HG03066 (cell line): Measurements from ENCODE around the gene SP6.

Source experiments
- ATAC-seq: cut with Tn5 transposase; IDR thresholded peaks from one replicate; pipeline ENCODE4 v1.9.1; 2021; ENCODE audit warnings: low read depth; ENCODE audit not compliant: unreplicated experiment

Gene SP6

DNA sequence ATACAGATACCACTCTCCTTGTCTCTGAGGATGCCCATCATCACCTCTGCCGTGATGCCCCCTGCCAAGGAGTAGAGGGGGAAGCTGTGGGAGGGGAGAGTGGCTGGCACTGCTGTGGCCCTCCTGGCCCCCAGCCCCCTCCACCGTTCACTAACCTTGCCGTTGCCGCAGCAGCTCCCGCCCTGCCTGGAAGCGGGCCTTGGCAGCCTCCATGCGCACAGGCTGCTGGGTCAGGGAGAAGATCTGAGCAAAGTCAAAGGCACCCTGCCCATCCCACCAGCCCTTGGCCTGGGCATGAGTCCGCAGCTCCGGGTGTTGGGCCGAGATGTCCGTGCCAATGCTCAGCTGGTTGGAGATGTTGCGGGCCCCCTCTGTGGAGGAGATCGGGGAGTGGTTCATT lies 12.3 kb downstream of the SP6 start:
- ATAC-seq: no peak

DNA sequence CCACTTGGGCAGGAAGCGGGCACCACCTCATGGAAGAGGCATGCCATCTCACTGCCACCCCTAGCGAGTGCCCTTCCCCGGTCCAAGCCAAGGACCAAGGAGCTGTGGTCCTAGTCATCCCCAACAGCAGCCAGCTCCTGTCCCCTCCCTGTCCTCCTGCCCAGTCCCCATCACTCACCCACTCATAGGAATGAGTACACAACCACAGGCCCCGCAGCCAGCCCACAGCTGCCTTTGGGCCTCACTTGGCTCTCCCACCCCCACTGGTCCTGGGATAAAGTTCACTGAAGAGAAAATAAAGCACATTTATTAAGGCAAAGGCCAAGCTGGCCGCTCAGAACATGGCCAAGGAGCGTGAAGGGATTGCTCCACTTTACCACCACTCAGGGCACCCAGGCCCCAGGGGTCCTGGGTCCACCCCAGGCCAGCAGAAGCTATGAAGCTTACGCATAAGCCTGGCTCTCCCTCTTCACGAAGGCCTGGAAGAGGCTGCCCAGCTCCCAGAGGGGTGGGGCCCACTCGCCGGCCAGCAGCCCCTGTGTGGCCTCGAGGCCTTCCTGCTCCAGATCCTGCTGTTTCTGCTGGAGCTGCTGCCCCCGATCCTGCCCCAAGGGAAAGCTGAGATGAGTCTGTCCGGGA lies 13.4 kb downstream of the SP6 start:
- ATAC-seq: no peak

DNA sequence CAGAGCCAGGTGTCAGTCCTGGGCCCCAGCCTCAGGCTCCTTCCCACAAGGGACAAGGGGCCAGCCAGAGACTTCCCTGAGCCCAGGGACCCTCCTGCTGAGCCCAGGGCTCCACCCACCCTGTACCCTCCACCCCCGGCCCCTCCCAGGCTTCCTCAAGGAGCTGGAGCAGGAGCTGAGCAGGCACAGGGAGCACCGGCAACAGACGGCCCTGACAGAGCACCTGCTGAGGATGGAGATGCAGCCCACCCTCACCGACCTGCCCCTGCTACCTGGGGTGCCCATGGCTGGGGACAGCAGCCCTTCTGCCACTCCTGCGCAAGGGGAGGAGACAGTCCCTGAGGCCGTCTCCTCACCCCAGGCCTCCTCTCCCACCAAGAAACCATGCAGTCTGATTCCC lies 14.4 kb downstream of the SP6 start:
- no peak for ATAC-seq

DNA sequence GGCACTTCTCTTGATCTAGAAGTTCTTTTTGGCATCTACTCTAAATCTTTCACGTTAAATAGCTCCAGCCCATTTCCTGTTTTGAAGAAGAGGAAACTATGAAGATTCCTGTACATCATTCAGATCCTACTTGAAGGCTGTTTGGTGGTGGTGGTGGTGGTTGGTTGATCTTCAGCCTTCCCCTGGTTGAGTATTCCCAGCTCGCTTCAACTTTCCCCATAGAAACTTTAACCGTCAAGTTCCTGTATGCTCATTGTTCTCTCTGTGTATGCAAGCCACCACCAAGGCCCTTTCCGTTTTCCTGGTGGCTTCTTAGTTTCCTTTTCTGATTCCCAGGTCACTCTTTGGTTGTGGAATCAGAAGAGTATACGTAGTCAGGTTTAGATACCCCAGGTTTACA lies 16.2 kb downstream of the SP6 start:
- no peak for ATAC-seq

DNA sequence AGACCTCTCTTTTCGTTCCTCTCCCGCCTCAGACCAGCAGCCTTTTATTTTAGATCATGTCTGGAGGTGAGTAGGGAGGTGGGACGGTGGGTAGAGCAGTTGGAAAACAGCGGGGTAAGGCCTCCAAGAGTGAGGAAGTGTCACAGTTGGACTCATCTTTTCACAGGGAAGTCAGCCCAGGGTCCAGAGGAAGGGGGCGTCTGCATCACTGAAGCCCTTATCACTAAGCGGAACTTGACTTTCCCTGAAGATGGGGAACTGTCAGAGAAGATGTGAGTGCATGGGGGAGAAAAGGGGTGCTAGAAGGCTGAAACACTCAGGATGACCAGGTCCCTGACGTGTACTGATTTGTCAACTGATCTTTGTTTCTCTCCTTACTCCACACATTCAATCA lies 19.0 kb downstream of the SP6 start:
- ATAC-seq: no peak

DNA sequence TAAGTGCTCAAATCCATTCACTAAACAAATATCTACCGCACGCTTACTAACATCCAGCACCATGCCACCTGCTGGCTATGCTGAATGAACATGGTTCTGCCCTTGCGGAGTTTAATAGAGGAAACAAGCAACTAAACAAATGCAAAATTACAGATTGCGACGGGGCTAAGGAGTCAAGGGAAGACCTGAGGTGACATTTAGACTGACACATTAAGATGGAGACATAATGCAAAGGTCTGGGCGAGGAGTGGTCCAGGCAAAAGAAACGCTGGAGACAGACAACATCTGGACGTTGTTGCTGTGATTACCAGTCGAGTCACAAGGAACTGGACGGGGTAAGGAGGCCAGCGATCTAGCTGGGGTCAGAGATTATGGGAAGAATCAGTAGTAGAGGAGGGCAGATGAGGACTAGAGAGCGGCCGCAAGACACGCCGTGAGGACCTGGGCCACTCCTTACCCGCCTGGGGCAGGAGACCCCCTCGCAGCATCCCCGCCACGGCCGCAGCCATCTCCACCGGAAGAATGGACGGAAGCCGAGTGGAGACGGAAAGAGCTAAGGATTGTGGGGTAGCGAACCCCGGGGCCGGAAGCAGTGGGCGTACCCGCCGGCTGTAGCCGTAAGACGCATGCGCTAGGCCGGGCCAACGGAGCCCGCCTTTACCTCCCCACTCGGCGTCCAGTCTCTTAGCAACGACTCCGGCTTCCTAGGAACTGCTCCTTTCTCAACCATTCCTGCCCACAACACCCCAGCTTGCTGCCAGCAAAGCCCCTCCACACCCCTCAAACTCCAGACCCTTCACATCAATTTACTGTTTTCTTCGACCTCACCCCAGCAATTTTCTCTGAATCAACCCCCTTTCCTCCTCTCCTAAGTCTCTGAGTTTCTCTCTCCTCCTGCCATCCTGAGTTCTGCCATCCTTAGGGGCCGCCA lies 19.7 kb downstream of the SP6 start, which contains the start of the genes LRRC46 and MRPL10:
TSS of gene LRRC46 (plus strand) at position 668 of the 931 bp plus-strand sequence. CDS start 320 bp downstream, outside the sequence.
TSS of gene MRPL10 (minus strand) at position 539 of the 931 bp plus-strand sequence. CDS start at position 509, 30 bp downstream.
- peak; percentile 84 for ATAC-seq

DNA sequence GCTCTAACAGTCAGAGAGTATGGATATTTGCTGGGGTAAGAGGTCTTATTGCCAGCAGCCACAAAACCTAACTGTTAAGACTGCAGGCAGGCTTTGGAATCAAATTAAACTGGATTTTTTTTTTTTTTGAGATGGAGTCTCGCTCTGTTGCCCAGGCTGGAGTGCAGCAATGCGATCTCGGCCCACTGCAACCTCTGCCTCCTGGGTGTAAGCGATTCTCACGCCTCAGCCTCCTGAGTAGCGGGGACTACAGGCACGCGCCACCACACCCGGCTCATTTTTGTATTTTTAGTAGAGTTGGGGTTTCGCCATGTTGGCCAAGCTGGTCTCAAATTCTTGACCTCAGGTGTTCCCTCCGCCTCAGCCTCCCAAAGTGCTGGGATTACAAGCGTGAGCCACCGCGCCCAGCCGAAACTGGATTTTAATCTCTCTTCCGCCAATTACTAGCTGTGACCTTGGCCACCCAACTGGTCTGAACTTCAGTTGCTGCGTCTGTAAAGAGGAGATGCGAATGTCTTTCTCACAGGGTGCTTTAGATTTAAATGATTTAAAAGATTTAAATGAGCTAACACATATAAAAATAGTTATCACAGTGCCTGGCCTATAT lies 20.5 kb downstream of the SP6 start:
- ATAC-seq: no peak

DNA sequence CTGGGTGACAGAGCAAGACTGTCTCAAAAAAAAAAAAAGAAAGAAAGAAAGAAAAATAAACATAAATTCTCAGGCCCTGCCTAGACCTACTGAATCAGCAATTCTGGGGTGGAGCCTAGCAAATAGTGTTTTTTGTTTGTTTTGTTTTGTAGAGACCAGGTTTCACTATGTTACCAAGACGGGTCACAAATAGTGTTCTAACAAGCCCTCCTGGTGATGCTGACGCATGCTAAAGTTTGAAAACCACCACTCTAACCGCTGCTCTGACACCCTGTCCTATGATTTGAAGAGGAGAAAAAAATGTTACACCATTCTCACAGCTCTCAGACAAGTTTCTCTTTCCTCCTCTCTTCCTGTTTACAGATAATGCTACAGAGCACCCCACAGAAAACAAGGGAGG lies 21.1 kb downstream of the SP6 start:
- ATAC-seq: no peak

DNA sequence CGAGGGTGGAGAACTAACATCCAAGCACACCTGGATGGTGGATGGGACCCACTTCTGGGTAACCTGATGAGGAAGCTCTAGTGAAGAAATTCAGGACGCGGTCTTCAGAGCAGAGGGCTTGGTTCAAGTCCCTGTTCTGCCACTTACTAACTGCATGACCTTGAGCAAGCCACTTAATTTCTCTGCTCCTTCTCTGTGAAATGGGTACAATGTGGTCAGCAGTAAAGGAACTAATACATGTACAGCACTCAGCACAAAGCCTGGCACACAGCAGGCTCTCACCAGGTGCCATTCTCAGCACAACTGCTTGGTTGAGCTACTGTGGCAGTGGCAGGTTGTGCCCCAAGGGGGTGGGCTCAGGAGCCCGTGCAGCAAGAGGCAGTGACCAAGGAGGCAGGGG lies 27.4 kb downstream of the SP6 start:
- ATAC-seq: no peak

DNA sequence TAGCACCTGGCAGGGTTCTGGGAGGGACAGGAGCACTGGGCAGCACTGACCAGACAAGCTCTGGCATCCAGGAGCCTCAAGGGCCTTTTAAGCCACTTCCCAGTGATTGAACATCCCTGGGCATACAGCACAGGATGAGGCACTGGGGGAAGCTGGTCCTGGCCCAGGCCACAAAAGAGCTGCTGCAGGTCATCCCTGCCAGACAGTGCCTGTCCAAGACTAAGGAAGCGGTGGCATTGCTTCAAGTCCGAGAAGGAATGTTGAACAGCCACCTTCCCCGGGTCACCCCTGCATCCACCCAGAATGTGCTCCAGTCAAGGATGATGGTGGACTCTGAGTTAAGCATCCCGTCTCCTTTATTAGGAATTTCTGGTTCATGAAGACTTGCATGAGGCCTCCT lies 28.2 kb downstream of the SP6 start:
- no peak for ATAC-seq

DNA sequence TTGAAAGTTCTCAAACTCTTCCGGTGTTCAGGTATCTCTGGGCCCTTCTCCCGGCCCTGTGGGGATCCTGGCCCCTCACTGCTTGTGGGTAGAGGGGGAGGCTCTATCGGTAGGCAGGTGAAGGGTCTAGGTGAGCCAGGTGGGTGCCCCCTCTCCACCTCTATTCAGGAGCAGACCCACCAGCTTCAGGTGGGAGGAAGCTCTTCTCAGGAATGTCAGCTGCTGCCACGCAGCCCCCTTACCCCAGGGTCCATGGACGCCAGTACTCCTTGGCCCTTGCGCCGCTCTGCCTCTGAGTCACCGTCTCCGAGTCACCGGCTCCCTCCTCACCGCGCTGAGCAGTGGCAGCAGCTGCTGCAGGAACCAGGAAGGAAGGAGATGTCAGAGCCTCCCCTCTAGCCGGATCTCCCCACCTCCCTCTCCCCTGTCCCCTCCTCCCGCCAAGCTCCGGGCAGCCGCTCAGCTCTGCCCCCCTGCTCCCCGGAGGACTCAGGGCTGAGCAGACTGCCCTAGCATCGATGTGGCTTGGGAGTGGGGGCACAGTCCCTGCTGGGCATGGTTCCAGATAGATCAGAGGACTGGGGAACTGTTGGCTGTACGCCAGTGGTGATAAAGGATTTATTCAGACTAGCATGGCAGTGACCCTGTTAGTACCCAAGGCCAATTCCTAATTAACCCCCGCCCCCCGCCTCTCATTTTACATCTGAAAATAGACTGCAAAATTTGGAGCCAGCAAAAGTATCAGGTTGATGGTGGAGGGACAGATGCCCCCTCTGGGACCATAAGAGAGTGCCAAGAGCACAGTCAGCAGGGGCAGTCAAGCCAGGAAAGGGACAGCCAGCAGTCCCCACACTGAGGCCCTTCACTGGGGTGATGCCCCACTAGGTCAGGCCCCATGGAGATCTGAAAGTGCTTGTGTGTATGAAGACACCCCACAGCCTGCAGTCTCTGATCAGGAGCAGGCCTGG lies 29.3 kb downstream of the SP6 start, which contains the start of gene OSBPL7:
TSS of gene OSBPL7 (minus strand) at position 371 of the 968 bp plus-strand sequence. CDS start 1,516 bp downstream, outside the sequence.
- ATAC-seq: peak; percentile 76

DNA sequence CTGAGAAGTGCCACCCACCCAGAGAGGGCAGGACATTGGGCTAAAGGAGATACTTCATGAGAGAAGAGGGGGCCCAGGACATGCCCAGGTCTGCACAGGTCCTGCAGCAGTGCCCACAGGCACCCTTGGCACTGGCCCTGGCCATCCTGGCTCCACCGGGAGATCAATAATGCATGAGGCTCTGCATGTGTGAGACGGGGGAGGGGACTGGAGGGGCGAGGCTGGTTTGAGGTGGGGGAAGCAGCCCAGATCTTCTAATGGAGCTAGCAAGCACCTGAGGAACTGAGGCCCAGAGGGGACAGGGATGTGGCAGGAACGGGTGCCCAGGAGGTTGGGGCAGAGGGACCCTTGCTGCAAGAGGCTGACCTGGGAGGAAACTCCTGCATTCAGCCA lies 29.9 kb downstream of the SP6 start:
- no peak for ATAC-seq

DNA sequence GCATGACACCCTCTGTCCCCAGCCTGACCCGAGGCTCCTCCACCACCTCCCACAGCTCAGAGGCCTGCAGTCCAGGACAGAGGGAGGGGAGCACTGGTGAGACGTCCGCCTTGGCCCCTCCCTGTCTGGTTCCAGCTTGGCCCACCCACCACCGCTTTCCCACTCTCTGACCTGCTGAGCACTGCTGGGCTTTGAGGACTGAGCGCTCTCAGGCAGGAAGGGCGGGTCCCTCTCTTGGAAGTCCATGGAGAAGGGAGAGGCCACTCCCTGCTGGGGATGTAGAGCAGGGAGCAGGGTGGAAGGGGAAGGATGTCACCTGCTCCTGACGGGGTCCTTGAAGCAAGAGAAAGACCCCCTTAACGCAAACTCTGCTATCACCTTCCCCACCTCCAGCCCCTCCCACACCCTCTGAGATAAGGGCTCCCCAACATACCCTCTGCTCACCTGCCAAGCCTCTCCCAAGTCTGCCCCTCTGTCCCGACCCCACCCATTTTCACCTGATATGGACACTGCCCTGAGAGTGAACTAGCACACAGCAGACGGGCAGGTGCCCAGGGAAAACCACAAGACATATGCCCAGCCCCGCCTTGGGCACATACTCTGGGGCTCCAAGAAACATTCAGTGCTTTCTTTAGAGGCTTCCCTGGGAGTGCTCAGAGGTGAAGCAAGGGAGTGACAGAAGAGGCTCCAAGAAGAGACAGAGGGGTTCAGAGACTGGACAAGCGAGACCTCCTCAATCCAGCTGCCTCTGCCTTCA lies 30.8 kb downstream of the SP6 start:
- no peak for ATAC-seq

DNA sequence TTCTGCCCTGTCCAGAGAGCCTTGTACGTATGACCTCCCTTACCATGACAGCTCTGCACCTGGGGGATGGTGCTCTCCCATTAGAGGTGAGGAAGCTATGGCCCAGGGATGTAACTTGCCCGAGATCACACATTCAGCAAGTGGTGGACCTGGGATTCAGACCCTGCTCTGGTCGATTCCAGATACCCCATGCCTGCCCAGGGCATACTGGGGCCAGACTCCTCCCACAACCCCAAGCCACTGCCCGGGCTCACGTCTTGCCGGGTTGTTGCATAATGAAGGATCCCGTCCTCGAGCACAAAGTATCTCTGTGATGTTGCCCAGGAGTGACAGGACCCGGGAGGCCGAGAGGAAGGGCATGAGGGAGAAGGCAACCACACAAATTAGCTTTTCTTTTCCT lies 31.5 kb downstream of the SP6 start:
- no peak for ATAC-seq

DNA sequence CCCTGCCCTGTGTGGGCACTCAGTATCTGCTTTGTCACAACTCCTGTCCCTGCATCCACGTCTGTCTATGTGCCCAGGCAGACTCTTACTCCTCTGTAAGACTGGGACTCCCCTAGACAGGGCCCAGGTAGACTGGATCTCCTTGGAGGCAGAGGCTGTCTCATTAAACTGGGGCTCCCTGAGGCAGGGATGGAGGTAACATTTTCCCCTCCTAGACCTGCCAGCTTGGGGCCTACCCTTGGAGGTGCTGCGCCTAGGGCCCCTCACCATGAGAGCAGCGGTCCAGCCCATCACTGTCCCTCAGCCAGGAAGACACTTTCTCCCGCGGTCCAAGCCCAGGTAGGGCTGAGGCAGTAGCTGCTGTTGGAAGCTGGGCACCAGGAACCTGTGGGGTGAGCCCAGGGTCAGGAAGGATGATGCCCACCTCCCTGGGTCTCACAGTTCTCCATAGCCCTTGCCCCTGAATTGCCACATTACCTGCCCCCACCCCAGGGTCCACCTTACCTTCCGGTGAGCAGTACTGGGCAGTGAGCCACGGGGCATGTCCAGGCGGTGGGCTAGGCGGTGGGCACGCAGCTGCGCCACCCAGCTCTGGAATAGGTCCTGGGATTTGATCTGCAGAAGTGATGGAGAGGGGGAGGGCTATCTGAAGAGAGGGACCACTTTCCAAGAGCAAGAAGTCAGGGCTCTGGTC lies 32.8 kb downstream of the SP6 start:
- ATAC-seq: no peak

DNA sequence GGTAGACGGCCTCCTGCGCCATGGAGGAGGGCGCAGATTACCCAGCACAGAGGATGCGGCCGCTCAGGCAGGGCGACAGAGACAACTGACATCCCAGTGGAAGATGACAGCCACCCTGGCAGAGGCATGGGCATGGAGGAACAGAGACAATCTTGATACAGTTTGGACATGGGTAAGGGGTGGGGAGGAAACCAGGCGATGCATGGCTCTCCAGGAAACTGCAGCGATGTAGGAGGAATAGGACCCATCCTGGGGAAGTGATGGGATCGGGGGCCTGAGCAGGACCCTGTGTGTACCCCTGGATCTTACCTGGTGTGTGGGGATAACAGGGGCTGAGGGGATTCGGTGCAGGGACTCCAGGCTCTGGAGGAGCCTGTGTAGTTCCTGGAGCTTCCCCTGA lies 34.0 kb downstream of the SP6 start:
- ATAC-seq: no peak

DNA sequence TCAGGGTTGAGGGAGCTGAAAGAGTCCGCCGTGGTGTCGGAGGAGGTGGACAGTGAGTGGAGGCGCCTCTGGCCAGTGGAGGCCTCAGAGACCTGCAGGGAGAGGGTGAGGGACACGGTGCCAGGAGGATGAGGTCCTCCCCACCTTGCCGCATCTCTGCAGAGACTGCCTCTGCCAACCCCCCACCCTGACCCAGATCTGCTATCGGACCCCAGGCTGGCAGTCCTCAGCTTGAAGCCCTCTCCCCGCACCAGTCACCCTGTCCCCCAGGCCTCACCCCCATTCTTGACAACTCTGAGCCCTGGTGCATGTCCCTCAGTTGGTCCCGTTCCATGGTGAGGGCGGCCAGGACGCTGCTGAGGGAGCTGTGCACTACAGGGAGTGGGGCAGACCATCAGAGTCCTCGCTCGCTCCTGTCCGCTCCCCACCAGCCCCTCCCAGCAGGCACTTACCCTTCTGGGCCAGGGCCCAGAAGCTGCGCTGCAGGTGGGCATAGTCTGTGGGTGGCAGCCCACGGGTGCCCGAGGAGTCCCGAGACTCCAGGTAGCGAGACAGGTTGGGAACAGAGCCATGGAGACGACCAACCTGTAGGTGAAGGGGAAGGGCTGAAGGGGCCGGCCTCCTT lies 34.7 kb downstream of the SP6 start:
- ATAC-seq: no peak
